ENCODE data around the gene SRRM4.
"Not testable (repeated sequence)": the region's sequence is repeated elsewhere in the genome, so short reads cannot be mapped to it uniquely, and the experiment has no call there.

SRRM4 gene

GRCh38 chr12:119008691-119009221 is 27.4 kb downstream of the SRRM4 start:
- no peak for DNase-seq

DNA sequence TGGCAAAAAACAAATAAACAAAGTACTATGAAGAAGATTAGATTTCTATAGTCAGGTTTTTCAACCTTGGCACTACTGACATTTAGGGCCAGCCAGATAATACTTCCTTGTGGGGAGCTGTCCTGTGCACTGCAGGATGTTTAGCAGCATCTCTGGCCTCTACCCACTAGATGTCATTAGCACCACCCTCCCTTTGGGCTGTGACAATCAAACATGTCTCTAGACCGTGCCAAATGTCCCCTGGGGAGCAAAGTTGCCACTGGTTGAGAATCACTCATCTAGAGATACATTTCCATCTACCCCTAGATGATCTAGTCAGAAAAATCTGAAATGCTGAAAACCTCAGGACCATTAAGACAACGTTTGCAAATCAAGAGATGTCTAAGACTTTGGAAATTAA is 29.9 kb downstream of the SRRM4 start:
- no peak for DNase-seq

- no peak for DNase-seq
Measured at GRCh38 chr12:119012179-119012578, 30.8 kb downstream of the SRRM4 start.

DNA sequence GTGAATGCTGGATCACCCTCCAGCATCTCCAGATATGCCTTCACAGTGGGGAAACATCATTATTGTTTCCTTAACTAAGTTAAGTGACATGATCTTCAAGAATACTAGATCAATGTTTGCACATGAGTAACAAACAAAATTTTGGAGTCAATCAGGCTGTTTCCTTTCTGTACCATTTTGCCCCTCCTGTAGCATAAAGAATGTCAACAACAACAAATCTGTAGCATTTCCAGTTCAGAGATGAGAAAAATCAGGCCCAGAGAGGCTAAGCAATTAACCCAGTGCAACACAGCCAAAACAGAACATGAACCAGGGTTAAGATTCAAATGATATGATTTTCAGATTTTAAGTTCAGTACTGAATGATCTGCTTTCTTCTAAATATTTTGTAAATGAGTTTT is 31.7 kb downstream of the SRRM4 start:
- no peak for DNase-seq

DNA sequence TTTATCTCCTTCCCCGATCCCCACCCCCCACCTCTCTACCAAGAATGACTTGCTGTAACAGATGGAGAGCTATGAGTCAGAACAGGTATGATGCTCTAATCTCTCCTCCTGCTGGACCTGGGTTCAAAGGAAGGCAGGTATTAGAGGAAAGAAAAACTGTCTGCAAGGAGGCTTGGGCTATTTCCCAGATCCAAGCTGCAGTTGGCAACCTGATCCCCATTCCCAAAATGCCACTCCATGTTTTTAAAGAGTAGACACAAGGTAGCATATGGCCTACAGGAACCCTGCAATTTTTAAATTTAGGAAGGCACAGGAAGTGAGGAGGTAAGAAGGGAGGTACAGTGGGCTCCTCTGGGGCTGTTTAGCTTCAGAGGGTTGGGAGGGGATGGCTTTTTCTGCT is 33.0 kb downstream of the SRRM4 start:
- DNase-seq = no peak

GRCh38 chr12:119016715-119017114 is 35.4 kb downstream of the SRRM4 start:
- DNase-seq = no peak

DNA sequence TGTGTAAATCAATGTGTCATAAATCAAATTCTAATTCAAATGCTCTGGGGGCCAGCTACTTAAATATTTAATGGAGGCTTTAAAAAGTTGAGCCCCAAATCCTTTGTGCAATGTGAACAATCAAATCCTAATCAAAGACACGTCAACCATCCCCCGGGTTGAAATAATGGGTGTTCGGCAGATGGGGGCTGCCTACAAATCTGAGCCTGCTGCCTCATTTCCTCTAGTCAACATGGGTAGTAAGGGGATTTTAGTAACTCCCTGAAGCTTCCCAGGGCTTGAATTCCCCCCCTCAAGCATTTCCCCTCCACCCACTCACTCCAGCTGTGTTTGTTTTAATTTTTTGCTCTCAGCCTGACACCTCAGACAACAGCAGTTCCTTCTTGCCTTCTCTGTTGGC is 37.8 kb downstream of the SRRM4 start:
- DNase-seq = no peak

- DNase-seq = no peak
Measured at GRCh38 chr12:119020406-119021360, 39.3 kb downstream of the SRRM4 start.

DNA sequence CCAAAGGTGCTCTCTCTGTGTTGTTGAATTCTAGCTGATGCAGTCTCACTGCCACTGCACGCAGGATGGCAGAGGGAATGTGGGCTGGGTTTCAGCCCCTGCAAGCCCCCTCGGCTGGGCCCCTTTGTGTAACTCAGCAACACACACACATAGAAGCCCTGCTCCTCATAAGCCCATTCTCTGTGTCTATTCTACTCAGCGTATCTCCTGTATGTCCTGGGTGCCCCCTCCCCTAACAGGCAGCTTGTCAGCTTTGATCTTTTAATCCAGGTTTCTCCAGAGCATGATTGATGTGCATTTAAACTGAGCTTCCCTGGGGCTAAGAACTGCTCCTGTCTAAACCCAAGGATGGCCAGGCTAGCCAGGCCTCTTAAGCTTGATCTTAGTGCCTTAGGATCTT is 43.0 kb downstream of the SRRM4 start:
- no peak for DNase-seq

DNA sequence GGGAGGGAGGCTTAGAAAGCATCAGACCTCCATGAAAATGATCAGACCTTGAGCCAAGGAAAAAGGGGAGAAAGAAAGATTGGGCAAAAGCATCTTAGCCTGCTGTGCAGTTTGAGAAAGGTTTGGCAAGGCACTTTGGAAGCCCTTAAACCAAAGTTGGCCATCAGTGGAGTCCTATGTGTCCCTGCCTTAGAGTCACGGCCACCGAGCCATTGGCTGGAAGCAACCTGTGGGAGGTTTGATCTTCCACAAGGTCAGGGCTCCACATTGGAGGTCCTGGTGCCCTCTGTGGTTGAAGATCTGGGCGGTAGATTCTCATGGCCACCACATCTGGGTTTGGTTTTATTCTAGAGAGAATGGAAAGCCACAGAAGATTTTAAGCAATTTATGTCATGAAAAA is 44.4 kb downstream of the SRRM4 start:
- DNase-seq = no peak

DNA sequence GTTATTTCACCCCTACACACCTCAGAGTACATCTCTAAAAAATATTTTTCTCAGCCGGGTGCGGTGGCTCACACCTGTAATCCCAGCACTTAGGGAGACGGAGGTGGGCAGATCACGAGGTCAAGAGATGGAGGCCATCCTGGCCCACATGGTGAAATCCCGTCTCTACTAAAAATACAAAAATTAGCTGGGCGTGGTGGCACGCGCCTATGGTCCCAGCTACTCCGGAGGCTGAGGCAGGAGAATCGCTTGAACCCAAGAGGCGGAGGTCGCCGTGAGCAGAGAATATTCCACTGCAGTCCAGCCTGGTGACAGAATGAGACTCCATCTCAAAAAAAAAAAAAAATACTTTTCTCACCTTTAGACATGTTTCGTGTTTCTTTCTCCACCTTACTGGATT is 52.0 kb downstream of the SRRM4 start:
- DNase-seq = not testable (repeated sequence)

DNA sequence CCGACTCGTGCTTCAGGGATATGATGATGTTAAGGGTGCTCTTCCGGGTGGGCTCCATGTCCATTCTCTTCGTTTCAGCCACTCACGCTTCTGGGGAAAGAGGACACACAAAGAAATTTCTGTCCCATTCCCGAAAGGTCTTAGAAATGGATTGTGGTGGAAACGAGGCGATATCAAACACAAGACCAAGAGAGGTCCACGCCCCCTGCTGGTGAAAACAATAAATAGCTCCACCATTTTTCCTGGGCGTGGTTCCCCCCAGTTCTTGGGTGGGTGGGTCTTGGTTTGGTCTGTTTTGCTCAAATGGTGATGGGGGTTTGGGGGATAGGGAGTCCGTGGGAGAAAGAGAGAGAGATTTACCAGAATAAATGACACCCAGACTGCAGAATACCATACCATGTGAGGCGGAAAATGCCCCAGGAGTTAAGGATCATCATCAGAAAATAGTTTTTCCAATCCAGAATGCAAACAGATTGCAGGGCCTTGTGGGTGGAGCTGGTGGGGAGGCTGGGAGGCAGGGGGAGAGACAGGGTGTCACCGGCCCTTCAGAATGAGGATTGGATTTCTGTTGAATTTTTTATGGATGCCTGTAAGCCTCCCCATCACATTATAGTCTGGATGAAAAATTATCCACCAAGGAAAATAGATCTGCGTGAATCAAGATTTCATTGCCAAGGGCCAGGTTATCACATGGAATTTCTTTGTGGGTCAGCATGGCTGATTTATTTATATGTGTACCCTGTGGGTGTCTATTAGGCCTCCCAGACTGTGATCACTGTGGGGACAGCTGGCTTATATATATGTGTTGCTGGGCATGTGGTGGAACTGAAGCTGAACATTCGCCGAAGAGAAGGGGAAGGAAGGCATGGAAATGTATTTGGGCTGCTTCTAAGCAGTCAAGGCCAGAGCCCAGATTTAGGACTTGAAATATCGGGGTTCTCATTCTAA is 55.8 kb downstream of the SRRM4 start:
- no peak for DNase-seq

DNA sequence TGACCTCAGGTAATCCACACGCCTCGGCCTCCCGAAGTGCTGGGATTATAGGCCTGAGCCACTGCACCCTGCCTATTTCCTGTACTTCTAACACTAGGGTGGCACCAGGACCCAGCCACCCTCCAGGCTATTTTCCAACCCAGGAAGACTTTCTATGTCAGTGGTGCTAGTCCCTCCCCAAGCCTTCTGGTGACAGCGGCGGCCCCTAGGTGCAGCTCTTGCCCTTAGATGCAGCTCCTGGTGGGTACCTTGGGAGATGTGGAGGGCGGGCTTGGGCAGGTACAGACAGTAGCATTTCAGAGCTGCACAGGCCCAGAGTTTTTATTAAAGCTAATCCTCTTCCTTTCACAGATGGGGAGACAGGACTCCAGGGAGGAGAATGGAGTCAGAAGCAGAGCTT is 62.8 kb downstream of the SRRM4 start:
- no peak for DNase-seq

DNA sequence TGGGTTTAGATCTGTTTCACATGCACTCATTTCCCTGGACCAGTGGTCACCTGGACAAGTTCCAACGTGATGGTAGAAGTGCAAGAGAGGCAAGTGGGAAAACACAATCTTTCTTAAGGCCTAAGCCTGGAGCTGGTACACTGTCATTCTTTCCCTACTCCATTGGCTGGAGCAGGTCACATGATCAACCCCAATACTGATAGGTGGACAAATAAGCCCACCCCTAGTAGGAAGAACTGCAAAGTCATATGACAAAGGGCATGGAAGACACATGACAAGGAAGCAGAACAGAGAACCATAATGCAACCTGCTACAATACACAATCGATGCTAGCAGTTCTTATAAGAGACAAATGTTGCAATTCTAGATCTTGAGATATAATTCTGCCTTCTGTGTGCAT is 66.3 kb downstream of the SRRM4 start:
- DNase-seq = no peak

DNA sequence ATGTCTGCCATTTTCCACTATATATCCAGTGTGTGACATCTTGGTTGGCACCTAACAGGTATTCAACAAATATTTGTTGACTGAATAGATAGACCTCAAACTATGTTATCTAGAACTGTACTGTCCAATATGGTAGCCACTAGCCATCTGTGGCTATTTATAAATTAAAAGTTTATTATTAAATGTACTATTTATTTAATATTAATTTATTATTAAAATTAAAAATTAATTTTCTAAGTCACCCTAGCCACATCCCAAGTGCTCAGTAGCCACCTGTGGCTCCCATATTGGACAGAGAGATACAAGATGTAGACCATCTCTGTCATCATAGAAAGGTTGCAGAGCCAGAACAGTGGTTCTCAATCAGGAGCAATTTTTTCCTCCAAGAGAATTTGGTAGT is 69.3 kb downstream of the SRRM4 start:
- no peak for DNase-seq

DNA sequence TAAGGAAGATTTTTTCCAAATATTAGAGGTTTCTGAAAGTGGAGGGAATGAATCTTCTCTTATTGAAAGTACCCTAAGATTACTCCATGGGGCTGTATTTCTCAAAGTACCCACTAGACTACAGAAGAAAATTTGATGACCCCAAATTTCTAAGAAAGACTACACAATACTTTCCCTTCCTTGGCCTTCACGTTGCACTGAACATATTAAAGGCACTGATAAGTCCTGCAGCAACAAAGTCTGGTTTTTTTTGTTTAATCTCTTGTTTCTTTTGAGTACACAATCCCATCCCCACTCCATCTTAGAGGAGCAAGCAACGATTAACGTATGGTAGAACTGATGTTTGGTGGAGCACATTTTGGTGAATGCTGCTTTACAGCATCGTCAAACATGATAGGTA is 70.1 kb downstream of the SRRM4 start:
- DNase-seq = no peak

- DNase-seq = no peak
Measured at GRCh38 chr12:119052001-119052400, 70.7 kb downstream of the SRRM4 start.

- no peak for DNase-seq
Measured at GRCh38 chr12:119055977-119056376, 74.6 kb downstream of the SRRM4 start.

- no peak for DNase-seq
Measured at GRCh38 chr12:119060847-119061796, 79.8 kb downstream of the SRRM4 start.

DNA sequence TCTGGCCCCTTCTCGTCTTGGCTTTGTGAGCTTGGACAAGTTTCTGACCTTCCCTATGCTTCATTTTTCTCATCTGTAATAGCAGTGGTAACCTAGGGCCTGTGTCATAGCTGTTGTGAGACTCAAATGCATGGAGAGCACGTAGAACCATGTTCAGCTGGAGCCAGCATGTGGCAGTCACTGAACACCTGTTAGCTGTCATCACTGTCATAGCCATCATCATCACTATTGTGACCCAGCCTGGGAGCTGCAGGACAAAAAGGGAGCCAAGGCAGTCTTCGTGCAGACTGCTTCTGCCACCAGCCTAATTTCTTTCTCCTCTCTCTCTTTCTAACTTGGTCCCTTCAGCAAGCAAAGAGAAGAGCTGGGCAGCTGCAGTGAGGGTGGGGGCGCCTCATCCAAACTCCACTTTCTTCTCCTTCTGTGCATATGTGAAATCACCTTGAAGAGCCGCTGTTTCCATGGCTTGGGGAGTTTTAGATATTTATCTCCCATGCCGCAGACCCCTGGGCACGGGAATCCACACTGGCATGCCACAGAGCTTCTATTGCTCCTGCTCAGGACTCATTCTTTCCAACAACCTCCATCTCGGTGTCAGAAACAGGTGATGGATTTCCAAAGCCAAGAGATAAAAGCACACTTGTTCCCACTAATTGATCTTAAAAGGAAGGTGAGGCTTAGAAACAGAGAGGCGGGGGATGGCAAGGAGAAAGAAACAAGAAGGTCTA is 87.0 kb downstream of the SRRM4 start:
- no peak for DNase-seq

DNA sequence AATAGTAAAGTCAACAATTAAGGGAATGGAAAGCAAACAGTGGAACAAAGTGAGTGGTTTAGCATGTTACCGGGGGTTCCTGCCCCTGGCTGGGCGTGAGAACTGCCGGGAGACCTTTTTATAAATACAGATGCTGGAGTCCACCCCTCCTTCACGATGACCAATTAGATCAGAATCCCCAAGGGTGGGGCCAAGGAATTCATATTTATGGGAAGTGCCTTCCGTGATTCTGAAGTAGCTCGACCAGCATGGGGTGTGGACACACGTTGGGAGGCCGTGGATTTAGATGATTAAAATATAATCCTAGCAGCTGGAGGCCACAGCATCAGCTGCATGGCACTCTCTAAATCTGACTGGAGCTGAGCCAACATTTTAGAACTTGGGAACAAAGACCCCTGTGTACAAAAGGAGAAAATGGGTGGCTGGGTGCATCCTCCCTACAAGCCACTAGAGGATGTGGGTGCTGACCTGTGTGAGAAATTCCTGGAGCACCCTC is 87.9 kb downstream of the SRRM4 start:
- no peak for DNase-seq
